HG03066 (cell line): ENCODE measurements around the gene GRM2.
A peak's percentile ranks its signal among the peaks of the same experiment; 100 is the strongest.

Experiments
- ATAC-seq: cut with Tn5 transposase; IDR thresholded peaks from one replicate; pipeline ENCODE4 v1.9.1; 2021; ENCODE audit warnings: low read depth; ENCODE audit not compliant: unreplicated experiment

GRM2 gene

DNA sequence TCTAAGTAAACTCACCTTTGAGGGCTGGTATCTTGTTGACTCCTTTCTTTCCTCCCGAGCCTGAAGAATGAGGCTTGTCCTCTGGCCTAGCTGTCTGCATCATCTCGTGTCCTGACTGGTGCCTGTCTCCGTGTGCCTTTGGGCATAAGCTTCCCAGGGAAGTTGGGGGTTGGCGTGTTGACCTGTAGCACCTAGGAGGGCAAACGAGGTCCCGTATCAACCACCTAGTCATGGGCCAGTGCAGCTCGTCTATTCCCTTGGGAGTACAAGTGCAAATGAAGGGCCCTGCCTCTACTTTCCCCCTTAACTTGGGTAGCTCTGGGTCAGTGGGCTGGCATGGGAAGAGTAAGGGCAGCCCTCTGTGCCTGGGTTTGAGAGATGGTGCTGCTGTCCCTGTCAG, 27.1 kb upstream of the GRM2 start:
- ATAC-seq, result no peak

DNA sequence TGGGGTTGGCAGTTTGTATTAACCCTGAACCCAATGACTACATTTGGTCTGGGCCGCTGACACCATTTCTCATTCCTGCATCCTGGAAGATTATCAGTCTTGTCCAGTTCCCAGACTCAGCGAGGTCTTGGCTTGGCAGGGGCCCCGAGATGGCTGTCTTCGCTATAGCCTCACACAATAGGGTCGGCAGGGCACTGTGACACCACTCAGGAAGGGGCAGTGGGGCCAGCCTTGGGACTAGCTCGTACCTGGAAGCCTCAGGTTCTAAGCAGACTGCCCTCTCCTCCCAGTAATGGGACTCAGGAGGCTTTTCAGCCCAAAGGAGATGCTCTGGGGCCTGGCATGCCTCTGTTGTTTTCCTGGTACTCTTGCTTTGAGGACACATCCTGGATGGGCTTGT, 26.7 kb upstream of the GRM2 start:
- ATAC-seq, result no peak

DNA sequence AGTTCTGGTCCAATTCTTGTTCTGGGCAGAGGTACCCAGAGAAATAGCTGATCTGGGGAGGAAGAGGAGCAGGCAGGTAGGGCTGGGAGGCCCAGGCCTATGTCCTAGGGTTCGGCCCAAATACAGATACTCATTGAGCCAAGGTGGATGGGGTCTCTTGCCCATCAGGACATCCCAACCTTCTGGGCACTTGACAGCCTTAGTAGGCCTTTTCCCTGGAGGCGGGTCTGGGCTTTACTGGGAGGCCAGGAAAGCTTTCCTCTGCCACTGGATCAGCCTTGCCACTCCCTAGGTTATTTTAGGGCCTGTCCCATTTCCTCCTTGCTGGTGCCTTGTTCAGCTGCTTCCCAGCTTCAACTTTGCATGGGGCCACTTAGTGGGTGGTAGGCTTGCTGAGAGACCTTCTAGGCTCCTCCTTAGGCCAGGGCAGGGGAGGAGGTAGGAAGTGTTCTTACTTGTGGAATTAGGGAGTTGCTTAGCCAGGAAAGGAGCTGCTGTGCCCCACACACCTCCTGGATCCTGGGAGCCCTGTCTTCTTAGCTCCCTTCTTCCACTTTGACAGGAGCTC, 26.1 kb upstream of the GRM2 start:
- no peak for ATAC-seq

DNA sequence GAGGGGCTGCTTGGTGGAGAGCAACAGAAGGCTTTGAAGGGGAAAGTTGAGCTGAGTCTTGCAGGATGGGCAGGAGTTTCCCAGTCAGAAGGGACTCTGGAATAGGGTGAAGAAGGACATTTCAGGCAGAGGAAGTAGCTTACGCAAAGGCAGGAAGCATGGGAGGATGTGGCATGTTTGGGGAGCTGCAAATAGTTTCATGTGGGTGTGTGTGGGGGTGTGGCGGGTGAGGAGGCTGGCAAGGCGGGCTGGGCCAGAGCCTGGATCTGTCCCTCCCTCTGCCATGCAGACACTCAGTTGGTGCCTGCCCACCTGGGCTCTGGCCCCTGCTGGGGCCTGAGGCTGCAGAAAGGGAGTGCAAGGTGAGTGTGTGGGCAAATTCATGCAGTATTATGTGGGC, 25.4 kb upstream of the GRM2 start:
- no peak for ATAC-seq

DNA sequence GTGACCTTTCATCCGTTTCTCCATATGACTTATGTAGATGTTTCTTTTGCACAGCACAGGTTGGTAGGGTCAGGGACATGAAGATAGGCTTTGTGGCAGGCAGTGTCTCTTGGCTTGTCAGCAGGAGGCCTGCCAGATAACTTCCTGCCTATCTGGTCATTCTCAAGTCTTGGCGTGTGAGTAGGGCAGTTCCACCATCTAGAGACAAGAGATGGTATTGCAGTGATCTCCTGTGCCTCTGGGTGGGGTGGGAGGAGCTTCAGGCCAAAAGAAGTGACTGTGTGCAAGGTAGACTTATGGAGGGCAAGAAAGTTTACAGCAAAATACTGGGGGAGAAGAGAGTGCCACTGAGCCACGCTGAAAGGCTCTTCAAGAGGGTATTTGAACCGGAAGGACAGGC, 24.8 kb upstream of the GRM2 start:
- peak; percentile 82 for ATAC-seq

DNA sequence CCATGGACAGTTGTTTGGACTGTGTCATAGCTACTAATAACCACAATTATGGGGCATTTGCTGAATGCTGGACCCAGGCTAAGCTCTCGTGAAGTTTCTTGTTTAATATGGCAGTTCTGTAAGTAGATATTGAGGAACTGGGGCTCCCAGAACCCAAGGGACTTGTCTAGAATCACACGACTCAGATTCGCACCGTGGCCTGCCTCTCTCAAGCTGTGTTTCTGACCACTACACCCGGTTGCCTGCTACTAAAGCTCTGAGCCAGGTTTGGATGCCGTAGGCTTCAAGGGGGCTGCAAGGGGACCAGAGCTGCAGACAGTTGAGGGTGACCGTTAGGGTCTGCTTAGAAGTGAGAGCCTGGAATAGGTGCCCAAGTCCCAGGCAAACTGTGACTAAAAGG, 24.3 kb upstream of the GRM2 start:
- no peak for ATAC-seq

DNA sequence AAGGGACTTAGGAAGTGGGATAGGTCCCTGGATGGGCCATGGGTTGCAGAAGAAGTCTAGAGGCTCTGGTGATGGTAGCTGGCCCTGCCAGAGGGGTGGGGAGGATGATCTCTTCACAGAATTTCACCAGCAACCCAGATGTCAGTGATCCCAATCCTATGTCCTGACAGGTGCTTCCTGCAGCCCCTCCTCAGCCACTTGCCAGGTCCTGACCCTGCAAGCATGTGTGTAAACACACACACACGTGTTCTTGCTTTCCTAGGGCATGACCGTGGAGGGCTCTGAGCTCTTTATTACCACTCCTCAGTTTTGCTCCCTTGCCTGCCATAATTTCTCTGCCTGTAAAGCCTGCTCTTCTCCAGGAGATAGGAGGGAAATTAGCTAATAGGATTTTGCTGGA, 23.3 kb upstream of the GRM2 start:
- ATAC-seq, result no peak

DNA sequence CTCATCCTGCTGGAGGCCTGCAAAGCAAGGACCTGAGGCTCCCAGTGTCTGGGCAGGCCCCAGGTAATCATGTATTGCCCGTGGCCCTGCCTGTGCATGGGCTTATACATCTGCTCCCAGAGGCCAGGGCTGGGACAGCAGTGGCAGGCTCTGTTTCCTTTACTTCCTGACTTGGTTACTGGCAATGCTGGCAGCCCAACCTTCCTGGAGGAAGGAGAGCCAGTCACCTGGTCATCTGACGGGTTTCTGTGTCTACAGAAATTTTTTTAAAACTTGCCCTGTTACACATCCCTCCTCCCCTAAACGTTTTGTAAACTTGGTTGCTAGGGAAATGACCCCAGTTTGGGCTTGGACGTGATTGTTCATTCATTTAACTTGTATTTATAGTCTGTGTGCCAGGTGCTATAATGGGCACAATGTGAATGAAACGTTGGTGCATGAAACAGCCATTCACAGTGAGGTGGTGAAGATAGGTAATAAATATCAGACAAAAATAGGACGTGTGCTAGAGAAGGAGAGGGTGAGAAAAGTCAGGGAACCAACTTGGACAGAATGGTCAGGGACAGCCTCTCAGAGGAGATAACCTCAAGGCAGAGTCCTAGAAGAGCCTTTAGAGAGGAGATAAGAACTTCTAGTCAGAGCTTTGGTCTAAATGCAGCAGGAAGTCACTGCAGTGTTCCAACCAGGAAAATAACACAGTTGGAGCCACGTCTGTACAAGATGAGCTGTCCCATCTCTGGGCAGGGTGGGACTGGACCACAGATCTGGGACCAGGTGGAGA, 21.7 kb upstream of the GRM2 start:
- no peak for ATAC-seq

DNA sequence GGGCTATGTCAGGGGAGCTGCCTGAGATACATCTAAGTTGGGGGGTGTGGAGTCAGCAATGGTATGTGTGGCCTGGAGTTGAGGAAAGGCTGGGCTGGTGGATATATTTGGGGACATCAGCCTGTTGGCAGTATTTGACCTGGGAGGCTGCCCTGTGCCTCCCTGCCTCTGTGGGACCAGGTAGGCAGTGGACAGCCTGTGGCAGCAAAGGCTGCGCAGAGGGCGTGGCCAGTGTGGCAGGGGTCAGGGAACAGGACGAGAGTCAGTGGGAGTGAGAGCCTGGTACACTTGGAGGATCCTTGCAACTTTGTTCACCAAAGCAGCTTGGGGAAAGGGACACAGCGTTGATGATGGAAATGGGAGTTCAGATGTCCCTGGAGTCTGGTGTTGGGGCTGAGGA, 20.8 kb upstream of the GRM2 start:
- ATAC-seq, result no peak

DNA sequence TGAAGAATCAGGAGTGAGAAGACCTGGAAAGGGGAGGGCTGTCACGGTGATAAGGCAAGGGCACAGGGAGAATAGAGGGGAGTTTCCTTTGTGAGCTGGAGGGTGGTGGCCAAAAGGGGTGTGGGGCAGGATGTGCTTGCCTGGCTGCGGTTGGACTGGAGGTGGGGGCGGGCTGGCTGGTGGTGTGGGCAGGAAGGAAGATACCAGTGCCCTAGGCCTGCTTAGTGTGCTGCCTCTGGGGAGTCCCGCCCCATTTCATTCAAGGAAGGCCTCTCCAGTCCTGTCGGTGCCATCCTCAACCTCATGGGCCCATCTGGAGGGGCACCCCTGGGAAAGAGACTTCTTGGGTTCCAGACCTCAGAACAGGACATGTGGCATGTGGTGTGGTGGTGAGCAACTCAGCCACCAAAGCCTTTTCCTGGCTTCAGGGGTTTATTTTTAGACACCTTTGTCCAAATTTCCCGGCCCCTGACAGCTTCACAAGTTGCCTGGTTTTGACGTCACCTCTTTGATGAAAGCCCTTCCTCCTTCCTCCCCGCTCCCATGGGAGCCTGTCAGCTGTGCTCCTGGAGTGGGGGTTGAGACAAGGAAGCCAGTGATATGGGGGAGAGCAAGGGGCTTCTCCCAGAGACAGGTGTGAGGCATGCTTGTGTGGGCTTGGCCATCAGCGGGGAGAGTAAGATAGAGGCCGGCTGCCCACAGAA, 20.2 kb upstream of the GRM2 start:
- peak; percentile 47 for ATAC-seq

DNA sequence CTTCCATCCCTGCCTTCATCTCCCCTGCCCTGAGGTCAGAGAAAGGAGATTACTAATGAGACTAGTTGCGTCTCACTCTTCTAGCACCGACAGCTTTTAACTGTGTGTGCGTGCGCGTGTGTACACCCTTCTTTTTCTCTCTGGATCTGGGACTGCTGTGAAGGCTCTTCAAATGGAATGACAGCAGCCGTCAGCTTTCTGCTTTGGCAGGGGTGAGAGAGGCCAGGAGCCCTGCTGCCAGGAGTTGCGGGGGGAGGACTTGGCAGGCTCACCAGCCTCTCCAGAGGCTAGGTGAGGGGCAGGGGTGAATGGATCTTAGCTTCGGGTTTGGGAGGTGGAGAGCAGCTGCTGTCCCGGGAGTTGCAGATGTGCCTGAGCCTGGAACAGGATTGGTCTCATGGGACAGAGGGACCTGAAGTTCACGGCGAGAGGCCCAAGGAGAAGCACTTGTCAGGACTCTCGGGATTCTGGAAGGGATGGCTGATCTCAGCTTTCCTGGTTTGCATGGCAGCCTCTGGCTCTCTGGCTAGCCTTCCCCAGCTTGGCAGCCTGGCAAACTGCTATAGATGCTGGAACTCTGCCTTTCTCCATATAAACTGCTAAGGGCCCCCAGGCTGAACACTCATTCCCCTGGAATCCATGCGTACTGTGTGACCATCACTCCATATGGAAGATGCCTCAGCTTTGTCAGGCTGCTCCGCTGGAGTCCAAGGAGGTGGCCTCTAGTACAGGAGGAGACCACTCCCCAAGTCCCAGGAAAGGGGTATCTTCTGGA, 19.2 kb upstream of the GRM2 start:
- ATAC-seq, result no peak

DNA sequence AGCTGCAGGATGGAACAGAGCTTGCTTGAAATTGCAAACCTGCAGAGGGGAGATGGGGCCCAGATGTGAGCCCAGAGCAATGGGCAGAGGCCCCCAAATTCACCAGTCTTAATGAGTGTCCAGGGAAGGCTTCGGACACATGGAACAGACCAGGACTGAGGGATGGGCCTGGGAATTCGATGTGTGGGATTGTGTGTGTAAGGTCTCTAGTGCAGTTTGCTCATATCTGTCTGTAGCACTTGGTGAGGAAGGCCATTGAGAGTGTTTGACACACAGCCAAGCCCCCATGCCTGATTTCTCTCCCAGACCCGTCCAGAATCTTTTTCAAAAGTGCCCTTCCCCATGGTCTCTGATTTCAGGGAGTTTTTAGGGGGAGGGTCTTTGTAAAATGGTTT, 18.7 kb upstream of the GRM2 start:
- ATAC-seq, result no peak

DNA sequence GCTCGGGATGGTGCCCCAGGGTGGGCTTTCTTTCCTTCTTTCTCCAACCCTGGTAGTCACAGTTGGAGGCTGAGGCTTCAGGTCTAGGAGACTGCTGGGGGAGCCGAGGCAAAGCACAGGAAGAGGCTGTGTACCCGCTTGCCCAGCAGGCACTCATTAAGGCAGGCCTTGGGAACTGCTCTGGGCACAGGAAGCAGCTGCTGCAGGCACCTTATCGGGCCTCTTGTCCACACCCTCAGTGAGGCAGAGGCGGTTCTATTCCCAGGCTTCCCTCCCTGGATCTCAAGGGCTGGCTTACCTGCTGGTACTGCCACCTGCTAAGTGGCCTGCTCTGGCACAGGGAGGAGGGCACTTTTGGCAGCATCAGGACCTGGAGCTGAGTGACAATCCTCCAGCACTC, 15.8 kb upstream of the GRM2 start:
- ATAC-seq, result no peak

DNA sequence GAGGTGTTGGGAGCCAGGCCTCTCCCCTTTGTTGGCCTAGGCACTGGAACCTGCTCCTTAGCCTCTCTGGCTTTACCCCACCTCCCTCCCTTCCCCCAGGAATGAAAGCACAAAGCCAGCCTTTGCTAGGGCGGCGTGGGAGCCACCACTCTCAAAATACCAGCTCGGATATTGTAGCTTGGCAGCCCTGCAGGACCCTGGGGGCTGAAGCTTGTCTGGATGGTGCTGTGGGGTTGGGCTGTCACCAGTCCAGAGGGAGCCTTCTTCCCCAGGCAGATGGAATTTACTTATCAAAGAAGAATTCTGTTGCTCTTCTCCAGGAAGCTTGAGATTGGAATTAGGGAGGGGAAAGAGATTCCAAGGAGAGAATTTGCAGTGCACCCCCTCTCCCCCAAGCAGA, 14.9 kb upstream of the GRM2 start:
- no peak for ATAC-seq

DNA sequence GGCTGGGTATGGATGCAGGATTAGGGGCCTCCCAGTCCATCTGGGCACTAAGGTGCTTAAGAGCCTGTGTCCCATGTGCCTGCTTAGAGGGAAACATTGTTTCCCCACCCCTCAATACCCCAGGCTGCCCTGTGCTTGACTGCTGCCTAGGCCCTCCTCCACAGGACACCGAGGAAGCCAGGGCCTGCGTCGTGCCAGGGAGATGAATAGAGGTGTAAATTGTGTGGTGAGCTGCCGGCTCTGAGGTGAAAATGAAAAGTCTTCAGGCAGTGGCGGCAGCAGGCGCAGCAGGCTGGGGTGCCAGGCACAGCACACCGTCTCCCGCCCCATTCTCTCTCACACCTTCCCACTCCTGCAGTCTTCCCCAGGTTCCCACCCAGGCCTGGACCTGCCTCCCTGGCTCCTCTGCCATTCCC, 13.9 kb upstream of the GRM2 start:
- ATAC-seq, result no peak

DNA sequence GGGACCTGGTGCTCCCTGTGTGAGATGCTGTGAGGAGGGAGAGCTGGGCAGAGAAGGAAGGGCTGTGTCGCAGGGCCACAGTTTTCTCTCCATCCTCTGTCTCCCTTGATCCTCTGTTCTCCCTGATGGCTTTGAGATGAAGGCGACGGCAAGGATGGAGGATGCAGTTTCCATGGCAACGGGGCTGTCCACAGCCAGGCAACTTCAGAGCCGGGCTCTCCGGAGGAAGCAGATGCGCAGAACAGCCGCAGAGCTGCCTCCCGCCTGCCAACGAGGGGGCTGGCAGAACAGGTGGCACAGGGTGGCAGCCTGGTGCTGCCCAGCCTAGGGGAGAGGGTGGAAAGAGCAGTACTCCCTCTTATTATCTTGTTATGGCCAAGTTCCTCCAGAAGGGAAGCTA, 9.9 kb upstream of the GRM2 start:
- ATAC-seq, result no peak

DNA sequence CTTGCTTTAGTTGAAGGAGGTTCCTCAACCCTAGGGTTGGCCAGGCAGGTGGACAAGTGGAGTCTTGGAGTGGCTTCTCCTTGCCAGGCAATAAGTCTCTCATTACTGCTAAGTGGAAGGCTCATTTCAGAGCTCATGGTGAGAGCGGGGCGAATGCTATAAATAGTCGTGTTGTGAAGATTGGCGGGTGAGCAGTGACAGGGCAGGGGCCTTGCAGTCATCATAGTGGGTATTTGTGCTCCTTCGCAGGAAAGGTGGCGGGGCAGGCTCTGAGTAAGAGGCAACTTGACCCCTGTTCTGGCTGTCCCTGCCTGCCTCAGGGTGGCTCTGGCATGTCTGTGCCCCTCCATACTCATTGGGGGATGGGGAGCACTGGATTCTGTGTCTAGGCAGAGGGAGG, 8.7 kb upstream of the GRM2 start:
- ATAC-seq, result no peak

DNA sequence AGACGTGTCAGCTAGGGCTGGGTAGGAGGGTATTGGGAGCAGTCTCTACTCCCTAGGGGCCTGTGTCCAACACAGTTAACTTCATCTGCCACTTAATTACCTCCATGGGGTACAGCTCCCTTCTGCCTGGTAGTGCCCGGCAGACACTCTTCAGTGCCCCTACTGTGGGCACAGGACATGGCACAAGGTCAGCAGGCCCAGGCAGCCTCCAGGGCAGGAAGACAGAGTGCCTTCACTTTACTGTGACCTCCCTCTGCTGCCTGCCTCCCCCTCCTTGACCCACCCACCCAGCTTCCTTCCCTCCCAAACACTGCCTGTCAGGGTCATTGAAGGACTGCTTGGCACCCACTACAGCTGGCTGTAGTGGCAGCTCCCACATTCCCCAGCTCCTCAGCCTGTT, 6.5 kb upstream of the GRM2 start:
- no peak for ATAC-seq

DNA sequence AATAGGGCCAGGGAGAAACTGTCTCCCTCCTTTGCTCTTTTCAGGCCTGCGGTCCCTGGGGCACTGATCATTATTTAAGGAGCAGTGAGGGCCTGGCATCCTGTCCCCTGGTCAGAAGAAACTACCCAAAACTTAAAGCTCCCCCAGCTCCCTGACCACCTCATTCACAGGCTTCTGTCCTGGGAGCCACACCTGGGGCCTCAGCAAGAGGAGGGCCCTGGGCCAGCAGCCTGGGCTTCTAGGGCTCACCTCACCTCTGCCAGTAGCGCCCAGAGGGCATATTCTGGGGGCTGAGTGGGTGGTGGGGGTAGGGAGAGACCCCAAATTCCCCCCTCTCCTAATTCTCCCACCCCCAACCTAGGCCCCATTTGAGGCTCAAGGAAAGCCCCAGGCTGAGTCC, 4.7 kb upstream of the GRM2 start:
- no peak for ATAC-seq

DNA sequence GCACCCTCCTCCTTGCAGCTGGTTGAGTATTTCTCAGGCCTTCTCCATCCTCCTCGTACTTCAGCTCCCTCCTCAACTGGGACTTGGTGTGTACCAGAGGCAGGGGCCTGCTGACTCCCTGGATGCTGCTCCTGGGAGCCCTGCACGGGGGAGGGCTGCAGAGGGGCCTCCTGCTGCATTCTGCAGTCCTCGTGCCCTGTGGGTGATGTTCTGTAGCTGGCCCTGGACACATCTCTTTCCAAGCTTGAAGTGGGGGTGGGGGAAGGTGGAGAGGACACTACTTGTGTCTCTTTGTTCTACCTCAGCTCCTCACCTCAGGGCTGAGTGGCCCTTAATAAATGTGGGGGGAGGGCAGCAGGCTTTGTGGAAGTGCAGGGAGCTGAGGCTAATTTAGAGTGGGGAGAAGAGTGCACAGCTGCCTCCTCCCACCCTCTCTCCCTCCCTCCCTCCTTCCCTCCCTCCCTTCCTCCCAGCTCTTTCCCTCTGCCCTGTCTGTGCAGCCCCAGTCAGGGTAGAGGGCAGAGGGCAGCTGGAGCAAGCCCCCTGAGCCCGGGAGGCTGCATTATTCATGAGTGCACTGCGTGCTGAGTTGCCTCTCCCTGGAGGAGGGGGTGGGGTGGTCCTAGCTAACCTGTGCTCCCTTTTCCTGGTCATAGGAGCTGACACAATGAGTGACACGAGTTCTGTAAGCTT, 3.7 kb upstream of the GRM2 start:
- no peak for ATAC-seq
